Small intestine (tissue), 16 donors: ENCODE data around the gene PDHA1. TPM values are rescaled to one million over a fixed set of nuclear protein-coding genes. Genes with fewer than 3 reads are reported as not detected.

Experiments used
- DNase-seq, 2 donors: peaks; one replicate each; pipeline versions ENCODE4 v3.0.0 to v3.0.0-alpha.2; 2013
- FAIRE-seq: peaks from 2 replicates; lab custom pipeline; 2012; peaks lifted over from hg19 to GRCh38; lab: Jason Lieb, UNC
- H3K27ac ChIP-seq, 3 donors: one replicate each; pipeline ENCODE4 v1.5.1; 2013; ENCODE audit warnings: low read length in 2 of 3, mild to moderate bottlenecking in 2 of 3, control low read depth in 1 of 3, inconsistent platforms in 1 of 3, low read depth in 1 of 3, moderate library complexity in 1 of 3
- H3K27me3 ChIP-seq, 3 donors: one replicate each; pipeline ENCODE4 v1.6.1; 2013; ENCODE audit warnings: low read length in 3 of 3, inconsistent platforms in 1 of 3; ENCODE audit not compliant: control insufficient read depth in 3 of 3, insufficient read depth in 3 of 3
- H3K36me3 ChIP-seq, 3 donors: one replicate each; pipeline ENCODE4 v1.6.1; 2013; ENCODE audit warnings: low read length in 3 of 3, inconsistent platforms in 1 of 3, low read depth in 1 of 3, mild to moderate bottlenecking in 1 of 3, moderate library complexity in 1 of 3; ENCODE audit not compliant: control insufficient read depth in 3 of 3, insufficient read depth in 2 of 3
- H3K4me1 ChIP-seq, 3 donors: one replicate each; pipeline ENCODE4 v1.6.1; 2013; ENCODE audit warnings: low read length in 2 of 3, inconsistent platforms in 1 of 3, low read depth in 1 of 3, mild to moderate bottlenecking in 1 of 3, moderate library complexity in 1 of 3; ENCODE audit not compliant: control insufficient read depth in 3 of 3, insufficient read depth in 2 of 3
- H3K4me3 ChIP-seq, 3 donors: one replicate each; pipeline ENCODE4 v1.5.1; 2013; ENCODE audit warnings: low read length in 3 of 3, control low read depth in 1 of 3, inconsistent platforms in 1 of 3, low read depth in 1 of 3, mild to moderate bottlenecking in 1 of 3, moderate library complexity in 1 of 3
- H3K9me3 ChIP-seq, 2 donors: one replicate each; pipeline ENCODE4 v1.6.1; 2013; ENCODE audit warnings: low read depth in 1 of 2, low read length in 1 of 2; ENCODE audit not compliant: control insufficient read depth in 2 of 2, insufficient read depth in 1 of 2
- WGBS, 3 donors: extraction: QIAGEN DNeasy Blood & Tissue Kit; methylation state at CpG; one replicate each; pipeline ENCODE4 v1.1.7; 2013; 5-methylcytosine and 5-hydroxymethylcytosine counted together
- long read RNA-seq, 10 donors: transcript quantifications; one replicate each; lab custom pipeline, GENCODE V29; 2026
- polyA plus RNA-seq, 4 donors: library from polyadenylated mRNA; stranded (reverse) in 3 of 4; unstranded in 1 of 4; fragments of 200-250 nt in 3 of 4; fragments of 120-200 nt in 1 of 4; gene quantifications; one replicate each; pipeline versions ENCODE4 v1.2.1 to v1.2.3, GENCODE V29; 2013
- donor health status: healthy with polysubstance abuse.
- donor health status: control.
- donor health status: control.
- donor health status: Bipolar disorder and iron deficiency.
- donor health status: healthy.

Gene PDHA1
- polyA plus RNA-seq, result 100 to 1,000 TPM; 153 to 253 (median 201) TPM
- long read RNA-seq, donor 1, transcript PDHA1-211 (4 exons, 611 nt), result minor isoform, 8 of 188 reads
- long read RNA-seq, donor 1, transcript PDHA1-208 (3 exons, 791 nt), result minor isoform, 9 of 188 reads
- long read RNA-seq, donor 1, transcript PDHA1-202 (4 exons, 709 nt), result minor isoform, 6 of 188 reads
- long read RNA-seq, donor 1, transcript PDHA1-206 (11 exons, 3,310 nt), result major isoform, 40 of 188 reads
- long read RNA-seq, donor 1, partial matches to known transcripts, result 111 of 188 reads
- long read RNA-seq, donor 1, other reads (novel, unspliced or antisense), result 0 of 188 reads
- long read RNA-seq, donor 2, transcript PDHA1-206 (11 exons, 3,310 nt), result major isoform, 9 of 30 reads
- long read RNA-seq, donor 2, partial matches to known transcripts, result 15 of 30 reads
- long read RNA-seq, donor 2, other reads (novel, unspliced or antisense), result 0 of 30 reads
- long read RNA-seq, donor 3, transcript PDHA1-206 (11 exons, 3,310 nt), result minor isoform, 6 of 75 reads
- long read RNA-seq, donor 3, transcript PDHA1-211 (4 exons, 611 nt), result major isoform, 7 of 75 reads
- long read RNA-seq, donor 3, partial matches to known transcripts, result 54 of 75 reads
- long read RNA-seq, donor 3, other reads (novel, unspliced or antisense), result 0 of 75 reads
- long read RNA-seq, donor 4, result 0 reads
- long read RNA-seq, donor 5, partial matches to known transcripts, result 11 of 18 reads
- long read RNA-seq, donor 5, other reads (novel, unspliced or antisense), result 0 of 18 reads
- long read RNA-seq, donor 6, transcript PDHA1-206 (11 exons, 3,310 nt), result major isoform, 14 of 65 reads
- long read RNA-seq, donor 6, partial matches to known transcripts, result 41 of 65 reads
- long read RNA-seq, donor 6, other reads (novel, unspliced or antisense), result 0 of 65 reads
- long read RNA-seq, donor 7, transcript PDHA1-206 (11 exons, 3,310 nt), result major isoform, 124 of 604 reads
- long read RNA-seq, donor 7, transcript PDHA1-208 (3 exons, 791 nt), result minor isoform, 17 of 604 reads
- long read RNA-seq, donor 7, transcript PDHA1-210 (4 exons, 437 nt), result minor isoform, 24 of 604 reads
- long read RNA-seq, donor 7, transcript PDHA1-202 (4 exons, 709 nt), result minor isoform, 25 of 604 reads
- long read RNA-seq, donor 7, partial matches to known transcripts, result 399 of 604 reads
- long read RNA-seq, donor 7, other reads (novel, unspliced or antisense), result 0 of 604 reads
- long read RNA-seq, donor 8, partial matches to known transcripts, result 0 of 5 reads
- long read RNA-seq, donor 8, other reads (novel, unspliced or antisense), result 0 of 5 reads
- long read RNA-seq, donor 9, partial matches to known transcripts, result 16 of 26 reads
- long read RNA-seq, donor 9, other reads (novel, unspliced or antisense), result 0 of 26 reads
- long read RNA-seq, donor 10, transcript PDHA1-206 (11 exons, 3,310 nt), result major isoform, 31 of 89 reads
- long read RNA-seq, donor 10, transcript PDHA1-211 (4 exons, 611 nt), result minor isoform, 10 of 89 reads
- long read RNA-seq, donor 10, partial matches to known transcripts, result 36 of 89 reads
- long read RNA-seq, donor 10, other reads (novel, unspliced or antisense), result 0 of 89 reads

- peak within 1 kb of the TSS; percentile 53 to 96 (median 80) for H3K27ac ChIP-seq
- WGBS, 3 donors, result 1 to 28% (median 5%) methylated on average over 47 to 81 of the region's 81 CpGs
- FAIRE-seq, result peak; percentile 26
Measured at GRCh38 chrX:19343535-19344408, at the start of gene PDHA1. Gene PDHA1 (plus strand): TSS chrX:19343927. CDS start chrX:19344038, 111 bp downstream.

GRCh38 chrX:19303256-19303880, 40.4 kb upstream of the PDHA1 start:
- no peak for DNase-seq
- no peak for FAIRE-seq
- H3K36me3 ChIP-seq, result no peaks in the 10 kb centered on the region
- H3K27ac ChIP-seq, result no peak overlapping the region
- H3K4me1 ChIP-seq, result no peaks in the 10 kb centered on the region
- no peaks in the 10 kb centered on the region for H3K27me3 ChIP-seq
- H3K9me3 ChIP-seq, result no peaks in the 10 kb centered on the region
- 59 to 64% (median 61%) methylated on average over 10 of the region's 10 CpGs for WGBS, 3 donors
- H3K4me3 ChIP-seq, result no peak overlapping the region

More at GRCh38 chrX:19343535-19344408, at the start of gene PDHA1:
- Histone ChIP-seq H3K9me3 (no peaks in the 10 kb centered on the region), H3K36me3 (no peaks in the 10 kb centered on the region), H3K4me1 (no peaks in the 10 kb centered on the region), H3K27me3 (no peaks in the 10 kb centered on the region), H3K4me3 (peak within 1 kb of the TSS; percentile 80 to 83 (median 82))
- DNase-seq, result peak; percentile 92 to 95

GRCh38 chrX:19326567-19326966, 17.2 kb upstream of the PDHA1 start:
- H3K27ac ChIP-seq, result no peak overlapping the region
- no peak overlapping the region for H3K4me3 ChIP-seq
- H3K27me3 ChIP-seq, result peaks cover 0 to 2% (median 0%) of the 10 kb centered on the region in 3 donors
- H3K9me3 ChIP-seq, result no peaks in the 10 kb centered on the region
- FAIRE-seq (no peak), DNase-seq (no peak)
- H3K4me1 ChIP-seq, result no peaks in the 10 kb centered on the region
- WGBS, 3 donors, result 39 to 81% (median 62%) methylated on average over 2 of the region's 2 CpGs
- H3K36me3 ChIP-seq, result no peaks in the 10 kb centered on the region

- H3K9me3 ChIP-seq, result peaks cover 0 to 10% of the 10 kb centered on the region in 2 donors
- DNase-seq, result no peak
- no peaks in the 10 kb centered on the region for H3K36me3 ChIP-seq
- H3K4me3 ChIP-seq, result no peak overlapping the region
- no peaks in the 10 kb centered on the region for H3K4me1 ChIP-seq
- H3K27me3 ChIP-seq, result no peaks in the 10 kb centered on the region
- WGBS, 3 donors, result 59 to 83% (median 72%) methylated on average over 10 of the region's 10 CpGs
- no peak for FAIRE-seq
- no peak overlapping the region for H3K27ac ChIP-seq
Measured at GRCh38 chrX:19331831-19332230, 11.9 kb upstream of the PDHA1 start.

- FAIRE-seq (no peak), DNase-seq (no peak)
- 34 to 58% (median 56%) methylated on average over 2 to 5 of the region's 5 CpGs for WGBS, 3 donors
- H3K9me3 ChIP-seq, result peaks cover 0 to 10% of the 10 kb centered on the region in 2 donors
- no peaks in the 10 kb centered on the region for H3K36me3 ChIP-seq
- no peak overlapping the region for H3K4me3 ChIP-seq
- H3K27me3 ChIP-seq, result no peaks in the 10 kb centered on the region
- no peak overlapping the region for H3K27ac ChIP-seq
- no peaks in the 10 kb centered on the region for H3K4me1 ChIP-seq
Measured at GRCh38 chrX:19332983-19333382, 10.7 kb upstream of the PDHA1 start.

- H3K27me3 ChIP-seq, result no peaks in the 10 kb centered on the region
- FAIRE-seq (no peak), DNase-seq (peak; percentile 4 to 31)
- peaks cover 0 to 10% of the 10 kb centered on the region in 2 donors for H3K9me3 ChIP-seq
- no peaks in the 10 kb centered on the region for H3K36me3 ChIP-seq
- WGBS, 3 donors, result 69 to 77% (median 76%) methylated on average over 16 of the region's 16 CpGs
- H3K4me1 ChIP-seq, result no peaks in the 10 kb centered on the region
- no peak overlapping the region for H3K4me3 ChIP-seq
- H3K27ac ChIP-seq, result no peak overlapping the region
Measured at GRCh38 chrX:19334945-19335626, 8.6 kb upstream of the PDHA1 start.
